Measurements from ENCODE around the gene TRHDE. TPM values are rescaled to one million over a fixed set of nuclear protein-coding genes. Genes with fewer than 3 reads are reported as not detected.

Gene TRHDE
- total RNA-seq, 1 experiment from 2014 or later: 24.5 TPM

- intact Hi-C loops (cut with micrococcal nuclease; ENCODE audit: unreplicated experiment): no loop called here
- peak overlapping the region; percentile 55 for H3K27ac ChIP-seq (ENCODE audit: low read depth, low read length, poor library complexity, severe bottlenecking)
- DNase-seq (ENCODE audit: low spot score): peak; percentile 63
- BruUV-seq (replicated peaks): no TSS peak
- H3K36me3 ChIP-seq (ENCODE audit: insufficient read depth, low read length, poor library complexity, severe bottlenecking): no peaks in the 10 kb centered on the region
- TF ChIP-seq CTCF (conservative IDR thresholded peaks at IDR 0.05; ENCODE audit: low read depth, low read length) (no peak), EZH2 (IDR thresholded peaks at IDR 0.05; ENCODE audit: borderline replicate concordance, low read depth, low read length, poor library complexity, severe bottlenecking) (no peak)
- CTCF ChIA-PET: no interaction called here
- no peaks in the 10 kb centered on the region for H3K9me3 ChIP-seq (ENCODE audit: low read depth, low read length, poor library complexity, severe bottlenecking)
- no peak overlapping the region for H3K4me3 ChIP-seq (ENCODE audit: low read depth, low read length, poor library complexity, severe bottlenecking)
- no peaks in the 10 kb centered on the region for H3K27me3 ChIP-seq (replicated peaks; ENCODE audit: insufficient read depth, low read depth, low read length, poor library complexity)
- POLR2A ChIA-PET (ENCODE audit: low non-redundant PET): no interaction called here
- peaks cover 49% of the 10 kb centered on the region for H3K4me1 ChIP-seq (ENCODE audit: insufficient read depth, low read length, poor library complexity, severe bottlenecking)
Measured at GRCh38 chr12:72444566-72444965, 172.4 kb downstream of the TRHDE start.

GRCh38 chr12:72448089-72448488, 175.9 kb downstream of the TRHDE start:
- ChIA-PET CTCF (no interaction called here), POLR2A (ENCODE audit: low non-redundant PET) (no interaction called here)
- no peak overlapping the region for H3K27ac ChIP-seq (ENCODE audit: low read depth, low read length, poor library complexity, severe bottlenecking)
- no peak overlapping the region for H3K4me3 ChIP-seq (ENCODE audit: low read depth, low read length, poor library complexity, severe bottlenecking)
- no peaks in the 10 kb centered on the region for H3K27me3 ChIP-seq (replicated peaks; ENCODE audit: insufficient read depth, low read depth, low read length, poor library complexity)
- DNase-seq (ENCODE audit: low spot score): peak; percentile 50
- no TSS peak for BruUV-seq (replicated peaks)
- no peak for TF ChIP-seq CTCF (conservative IDR thresholded peaks at IDR 0.05; ENCODE audit: low read depth, low read length)
- no peak for TF ChIP-seq EZH2 (IDR thresholded peaks at IDR 0.05; ENCODE audit: borderline replicate concordance, low read depth, low read length, poor library complexity, severe bottlenecking)
- H3K36me3 ChIP-seq (ENCODE audit: insufficient read depth, low read length, poor library complexity, severe bottlenecking): no peaks in the 10 kb centered on the region
- no peaks in the 10 kb centered on the region for H3K9me3 ChIP-seq (ENCODE audit: low read depth, low read length, poor library complexity, severe bottlenecking)
- peaks cover 45% of the 10 kb centered on the region for H3K4me1 ChIP-seq (ENCODE audit: insufficient read depth, low read length, poor library complexity, severe bottlenecking)
- intact Hi-C loops (cut with micrococcal nuclease; ENCODE audit: unreplicated experiment): loop anchor here (5.0 kb wide), 1 partner anchor 164 kb away; no protein-coding TSS in a partner anchor

- H3K27ac ChIP-seq (ENCODE audit: low read depth, low read length, poor library complexity, severe bottlenecking): no peak overlapping the region
- peak; percentile 82 for DNase-seq (ENCODE audit: low spot score)
- H3K4me3 ChIP-seq (ENCODE audit: low read depth, low read length, poor library complexity, severe bottlenecking): no peak overlapping the region
- intact Hi-C loops (cut with micrococcal nuclease; ENCODE audit: unreplicated experiment): loop anchor here (5.0 kb wide), 1 partner anchor 163 kb away; no protein-coding TSS in a partner anchor
- no peaks in the 10 kb centered on the region for H3K27me3 ChIP-seq (replicated peaks; ENCODE audit: insufficient read depth, low read depth, low read length, poor library complexity)
- no TSS peak for BruUV-seq (replicated peaks)
- no peaks in the 10 kb centered on the region for H3K9me3 ChIP-seq (ENCODE audit: low read depth, low read length, poor library complexity, severe bottlenecking)
- ChIA-PET CTCF (interaction anchor here (0.8 kb wide), 1 partner anchor 102 kb away, joined by 5 read pairs; no protein-coding TSS in a partner anchor), POLR2A (ENCODE audit: low non-redundant PET) (interaction anchor here (0.6 kb wide), 1 partner anchor 59 kb away, joined by 3 read pairs; no protein-coding TSS in a partner anchor)
- TF ChIP-seq CTCF (conservative IDR thresholded peaks at IDR 0.05; ENCODE audit: low read depth, low read length) (no peak), EZH2 (IDR thresholded peaks at IDR 0.05; ENCODE audit: borderline replicate concordance, low read depth, low read length, poor library complexity, severe bottlenecking) (no peak)
- peaks cover 38% of the 10 kb centered on the region for H3K4me1 ChIP-seq (ENCODE audit: insufficient read depth, low read length, poor library complexity, severe bottlenecking)
- H3K36me3 ChIP-seq (ENCODE audit: insufficient read depth, low read length, poor library complexity, severe bottlenecking): no peaks in the 10 kb centered on the region
Measured at GRCh38 chr12:72448805-72449204, 176.6 kb downstream of the TRHDE start.
